ENCODE results near the gene CD40LG. TPM values are rescaled to one million over a fixed set of nuclear protein-coding genes. Genes with fewer than 3 reads are reported as not detected.

The CD40LG gene
- polyA plus RNA-seq, 4 donors: 0.34 to 0.97 (median 0.45) TPM; not detected in 1

DNA sequence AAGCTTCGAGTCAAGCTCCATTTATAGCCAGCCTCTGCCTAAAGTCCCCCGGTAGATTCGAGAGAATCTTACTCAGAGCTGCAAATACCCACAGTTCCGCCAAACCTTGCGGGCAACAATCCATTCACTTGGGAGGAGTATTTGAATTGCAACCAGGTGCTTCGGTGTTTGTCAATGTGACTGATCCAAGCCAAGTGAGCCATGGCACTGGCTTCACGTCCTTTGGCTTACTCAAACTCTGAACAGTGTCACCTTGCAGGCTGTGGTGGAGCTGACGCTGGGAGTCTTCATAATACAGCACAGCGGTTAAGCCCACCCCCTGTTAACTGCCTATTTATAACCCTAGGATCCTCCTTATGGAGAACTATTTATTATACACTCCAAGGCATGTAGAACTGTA lies 11.2 kb downstream of the CD40LG start:
- 82 to 91% (median 88%) methylated on average over 9 of the region's 9 CpGs for WGBS, 3 donors
- FAIRE-seq: no peak

DNA sequence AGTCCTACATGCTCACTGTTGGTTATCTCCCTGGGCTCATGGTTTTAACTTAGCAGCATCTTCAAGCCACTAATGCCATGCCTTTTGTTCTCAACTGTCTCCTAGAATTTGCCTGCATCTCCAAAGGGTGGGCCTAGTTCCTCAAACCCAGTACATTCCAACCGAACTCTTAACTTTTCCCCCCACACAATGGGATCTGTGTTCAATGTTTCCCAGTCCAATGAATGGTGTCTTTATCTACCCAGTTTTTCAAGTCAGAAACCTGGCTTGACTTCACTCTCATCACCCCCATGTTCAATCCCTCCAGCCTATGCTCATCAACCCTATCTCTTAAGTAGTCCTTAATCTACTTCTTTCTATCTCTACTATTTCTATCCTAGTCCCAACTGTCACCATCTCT lies 12.9 kb downstream of the CD40LG start:
- no peak overlapping the region for H3K4me3 ChIP-seq (ENCODE audit: low read depth in 1 of 3, low read length in 3 of 3)
- H3K4me1 ChIP-seq (ENCODE audit: control insufficient read depth in 3 of 3, insufficient read depth in 2 of 3, low read depth in 1 of 3, low read length in 2 of 3): no peaks in the 10 kb centered on the region
- H3K9me3 ChIP-seq (ENCODE audit: control insufficient read depth in 2 of 2, insufficient read depth in 1 of 2, low read depth in 1 of 2, low read length in 1 of 2): no peaks in the 10 kb centered on the region
- DNase-seq: no peak
- WGBS, 3 donors: 67 to 91% (median 70%) methylated on average over 1 of the region's 1 CpG
- H3K27me3 ChIP-seq (ENCODE audit: control insufficient read depth in 3 of 3, insufficient read depth in 3 of 3, low read length in 3 of 3): no peaks in the 10 kb centered on the region
- H3K27ac ChIP-seq (ENCODE audit: low read depth in 1 of 3, low read length in 2 of 3): no peak overlapping the region
- no peaks in the 10 kb centered on the region for H3K36me3 ChIP-seq (ENCODE audit: control insufficient read depth in 3 of 3, insufficient read depth in 2 of 3, low read depth in 1 of 3, low read length in 3 of 3)
- FAIRE-seq: no peak

More for the DNA sequence above, 11.2 kb downstream of the CD40LG start:
- H3K4me3 ChIP-seq (ENCODE audit: low read depth in 1 of 3, low read length in 3 of 3): no peak overlapping the region
- DNase-seq: no peak
- no peaks in the 10 kb centered on the region for H3K9me3 ChIP-seq (ENCODE audit: control insufficient read depth in 2 of 2, insufficient read depth in 1 of 2, low read depth in 1 of 2, low read length in 1 of 2)
- no peak overlapping the region for H3K27ac ChIP-seq (ENCODE audit: low read depth in 1 of 3, low read length in 2 of 3)
- H3K4me1 ChIP-seq (ENCODE audit: control insufficient read depth in 3 of 3, insufficient read depth in 2 of 3, low read depth in 1 of 3, low read length in 2 of 3): no peaks in the 10 kb centered on the region
- H3K27me3 ChIP-seq (ENCODE audit: control insufficient read depth in 3 of 3, insufficient read depth in 3 of 3, low read length in 3 of 3): no peaks in the 10 kb centered on the region
- no peaks in the 10 kb centered on the region for H3K36me3 ChIP-seq (ENCODE audit: control insufficient read depth in 3 of 3, insufficient read depth in 2 of 3, low read depth in 1 of 3, low read length in 3 of 3)

DNA sequence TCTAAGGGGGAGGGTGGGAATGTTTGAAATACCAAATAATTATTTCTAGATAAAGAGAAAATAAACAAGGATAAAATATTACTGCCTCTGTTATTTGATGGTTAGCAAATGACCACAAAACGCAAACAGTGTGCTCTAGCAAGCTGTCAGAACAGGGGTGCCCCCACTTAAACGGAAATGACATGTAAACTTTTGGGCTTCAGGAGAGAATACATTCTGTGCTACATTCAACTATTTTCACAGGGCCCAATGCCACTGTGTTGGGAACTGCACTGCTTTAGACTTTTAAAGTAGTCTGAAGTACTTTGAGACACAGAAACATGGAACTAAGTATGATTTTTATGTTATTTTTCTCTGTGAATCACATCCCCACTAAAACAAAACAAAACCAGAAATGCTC lies 14.1 kb downstream of the CD40LG start:
- Histone ChIP-seq H3K9me3 (ENCODE audit: control insufficient read depth in 2 of 2, insufficient read depth in 1 of 2, low read depth in 1 of 2, low read length in 1 of 2) (no peaks in the 10 kb centered on the region), H3K27ac (ENCODE audit: low read depth in 1 of 3, low read length in 2 of 3) (no peak overlapping the region), H3K4me1 (ENCODE audit: control insufficient read depth in 3 of 3, insufficient read depth in 2 of 3, low read depth in 1 of 3, low read length in 2 of 3) (no peaks in the 10 kb centered on the region), H3K36me3 (ENCODE audit: control insufficient read depth in 3 of 3, insufficient read depth in 2 of 3, low read depth in 1 of 3, low read length in 3 of 3) (no peaks in the 10 kb centered on the region), H3K27me3 (ENCODE audit: control insufficient read depth in 3 of 3, insufficient read depth in 3 of 3, low read length in 3 of 3) (no peaks in the 10 kb centered on the region), H3K4me3 (ENCODE audit: low read depth in 1 of 3, low read length in 3 of 3) (no peak overlapping the region)
- peak in 1 of 2 donors; percentile 43 for DNase-seq
- FAIRE-seq: no peak
- WGBS, 3 donors: 36 to 65% (median 49%) methylated on average over 2 of the region's 2 CpGs

DNA sequence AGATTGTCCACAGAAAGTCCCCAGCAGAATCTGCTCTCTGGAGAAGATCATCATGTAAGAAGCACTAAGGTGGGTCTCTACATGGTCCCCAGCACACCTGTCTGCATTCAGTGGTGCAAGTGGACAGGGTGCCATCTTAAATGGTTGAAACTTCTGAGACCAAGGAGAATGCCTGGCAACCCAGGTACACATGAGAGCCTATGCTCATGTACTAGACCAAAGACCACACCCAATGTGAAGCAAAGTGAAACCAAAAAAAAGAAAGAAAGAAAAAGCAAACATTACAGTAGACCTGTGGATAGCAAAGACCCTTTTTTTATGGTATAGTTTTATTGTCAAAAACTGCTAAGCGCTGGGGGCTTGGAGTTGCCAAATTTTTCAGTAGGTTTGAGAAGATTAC lies 15.0 kb downstream of the CD40LG start:
- Histone ChIP-seq H3K4me3 (ENCODE audit: low read depth in 1 of 3, low read length in 3 of 3) (no peak overlapping the region), H3K27ac (ENCODE audit: low read depth in 1 of 3, low read length in 2 of 3) (peak overlapping the region in 1 of 3 donors; percentile 65), H3K36me3 (ENCODE audit: control insufficient read depth in 3 of 3, insufficient read depth in 2 of 3, low read depth in 1 of 3, low read length in 3 of 3) (no peaks in the 10 kb centered on the region), H3K9me3 (ENCODE audit: control insufficient read depth in 2 of 2, insufficient read depth in 1 of 2, low read depth in 1 of 2, low read length in 1 of 2) (no peaks in the 10 kb centered on the region), H3K4me1 (ENCODE audit: control insufficient read depth in 3 of 3, insufficient read depth in 2 of 3, low read depth in 1 of 3, low read length in 2 of 3) (no peaks in the 10 kb centered on the region), H3K27me3 (ENCODE audit: control insufficient read depth in 3 of 3, insufficient read depth in 3 of 3, low read length in 3 of 3) (no peaks in the 10 kb centered on the region)
- WGBS, 3 donors: 75 to 100% (median 85%) methylated on average over 1 of the region's 1 CpG
- FAIRE-seq: no peak
- DNase-seq: no peak

DNA sequence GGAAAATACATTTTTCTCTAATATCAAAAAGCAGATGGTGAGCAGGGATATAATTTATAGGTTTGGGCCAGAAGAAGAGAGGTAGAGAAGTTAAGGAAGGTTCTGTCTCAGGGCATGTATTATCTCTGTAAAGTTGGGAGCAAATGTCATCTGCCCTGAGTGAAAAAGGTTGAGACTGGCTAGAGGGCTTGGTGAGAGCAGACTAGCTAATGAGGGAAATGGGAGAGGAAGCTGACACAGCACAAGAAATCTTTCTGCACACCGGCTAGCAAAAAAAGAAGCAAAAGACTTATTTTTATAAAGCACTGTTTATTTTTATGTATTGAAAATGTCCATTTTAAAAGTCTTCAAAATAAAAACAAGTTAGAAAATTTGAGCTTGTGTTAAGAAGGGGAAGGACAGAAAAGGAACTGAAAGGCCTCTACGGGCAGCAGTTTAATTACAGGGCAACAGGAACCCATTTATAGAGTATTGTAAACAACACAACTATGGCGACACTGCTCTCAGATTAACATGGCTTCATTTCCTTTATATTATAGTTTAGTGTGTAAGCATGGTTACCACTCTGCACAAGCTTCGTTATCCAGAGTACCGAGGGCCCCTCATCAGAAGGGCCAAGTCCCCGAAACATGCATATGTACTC lies 17.4 kb downstream of the CD40LG start:
- Histone ChIP-seq H3K27me3 (ENCODE audit: control insufficient read depth in 3 of 3, insufficient read depth in 3 of 3, low read length in 3 of 3) (no peaks in the 10 kb centered on the region), H3K4me3 (ENCODE audit: low read depth in 1 of 3, low read length in 3 of 3) (no peak overlapping the region), H3K27ac (ENCODE audit: low read depth in 1 of 3, low read length in 2 of 3) (peak overlapping the region in 1 of 3 donors; percentile 31), H3K36me3 (ENCODE audit: control insufficient read depth in 3 of 3, insufficient read depth in 2 of 3, low read depth in 1 of 3, low read length in 3 of 3) (no peaks in the 10 kb centered on the region), H3K9me3 (ENCODE audit: control insufficient read depth in 2 of 2, insufficient read depth in 1 of 2, low read depth in 1 of 2, low read length in 1 of 2) (no peaks in the 10 kb centered on the region), H3K4me1 (ENCODE audit: control insufficient read depth in 3 of 3, insufficient read depth in 2 of 3, low read depth in 1 of 3, low read length in 2 of 3) (no peaks in the 10 kb centered on the region)
- FAIRE-seq: no peak
- no peak for DNase-seq
- 74 to 79% (median 76%) methylated on average over 6 of the region's 6 CpGs for WGBS, 3 donors

DNA sequence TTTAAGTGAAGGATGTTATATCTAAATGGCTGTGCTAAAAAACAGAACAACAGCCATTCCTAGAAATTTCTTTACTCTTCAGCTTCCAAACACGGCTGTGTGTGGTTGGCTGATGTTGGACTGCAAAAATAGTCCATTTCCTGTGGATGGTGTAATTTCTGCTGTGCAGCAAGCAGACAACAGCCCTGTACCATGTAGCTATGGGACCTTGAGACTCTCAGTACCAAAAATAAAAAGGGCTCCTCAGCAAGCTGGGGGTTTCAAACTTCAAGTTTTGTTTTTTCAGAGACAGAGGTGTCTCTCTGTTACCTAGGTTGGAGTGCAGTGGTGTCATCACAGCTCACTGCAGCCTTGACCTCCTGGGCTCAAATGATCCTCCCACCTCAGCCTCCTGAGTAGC lies 18.1 kb downstream of the CD40LG start:
- Histone ChIP-seq H3K9me3 (ENCODE audit: control insufficient read depth in 2 of 2, insufficient read depth in 1 of 2, low read depth in 1 of 2, low read length in 1 of 2) (no peaks in the 10 kb centered on the region), H3K36me3 (ENCODE audit: control insufficient read depth in 3 of 3, insufficient read depth in 2 of 3, low read depth in 1 of 3, low read length in 3 of 3) (no peaks in the 10 kb centered on the region), H3K27ac (ENCODE audit: low read depth in 1 of 3, low read length in 2 of 3) (peak overlapping the region in 1 of 3 donors; percentile 38), H3K4me1 (ENCODE audit: control insufficient read depth in 3 of 3, insufficient read depth in 2 of 3, low read depth in 1 of 3, low read length in 2 of 3) (no peaks in the 10 kb centered on the region), H3K4me3 (ENCODE audit: low read depth in 1 of 3, low read length in 3 of 3) (no peak overlapping the region), H3K27me3 (ENCODE audit: control insufficient read depth in 3 of 3, insufficient read depth in 3 of 3, low read length in 3 of 3) (no peaks in the 10 kb centered on the region)
- FAIRE-seq (no peak), DNase-seq (no peak)
- 45 to 65% (median 59%) methylated on average over 1 of the region's 1 CpG for WGBS, 3 donors

DNA sequence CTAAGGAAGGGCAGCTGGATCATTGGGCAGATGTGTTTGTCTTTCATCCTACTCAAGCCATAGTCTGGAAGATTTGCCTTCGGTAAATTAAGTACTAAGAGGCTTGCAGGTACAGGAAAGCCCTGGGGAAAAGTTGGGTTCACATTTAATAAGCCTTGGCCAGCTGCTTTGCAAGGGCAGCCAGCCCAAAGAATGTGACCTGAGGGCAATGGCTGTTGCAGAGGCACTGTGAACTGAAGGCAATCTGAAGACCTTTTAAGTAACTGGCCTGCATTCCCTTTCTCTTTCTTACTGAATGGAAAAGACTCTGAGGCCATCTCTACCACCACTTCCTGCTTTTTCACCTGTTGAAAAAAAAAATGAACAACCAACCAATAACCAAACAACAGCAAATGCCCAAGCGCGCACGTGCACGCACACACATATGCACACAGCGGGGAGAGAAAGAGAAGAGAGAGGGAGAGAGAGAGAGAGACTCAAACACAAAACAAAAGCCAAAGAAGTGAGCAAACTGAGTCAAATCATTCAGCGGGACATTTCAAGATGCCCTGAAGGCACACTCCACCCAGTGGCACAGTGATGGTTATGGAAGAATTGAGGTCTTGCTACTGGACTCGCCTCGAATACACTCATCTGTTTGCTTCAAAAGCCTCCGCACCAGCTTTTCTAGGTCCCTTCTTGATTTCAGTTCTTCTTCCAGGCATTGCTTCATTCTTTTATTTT lies 19.6 kb downstream of the CD40LG start:
- no peak for FAIRE-seq
- 82 to 91% (median 87%) methylated on average over 10 of the region's 10 CpGs for WGBS, 3 donors
- Histone ChIP-seq H3K9me3 (ENCODE audit: control insufficient read depth in 2 of 2, insufficient read depth in 1 of 2, low read depth in 1 of 2, low read length in 1 of 2) (no peaks in the 10 kb centered on the region), H3K4me3 (ENCODE audit: low read depth in 1 of 3, low read length in 3 of 3) (no peak overlapping the region), H3K27me3 (ENCODE audit: control insufficient read depth in 3 of 3, insufficient read depth in 3 of 3, low read length in 3 of 3) (no peaks in the 10 kb centered on the region), H3K27ac (ENCODE audit: low read depth in 1 of 3, low read length in 2 of 3) (no peak overlapping the region), H3K36me3 (ENCODE audit: control insufficient read depth in 3 of 3, insufficient read depth in 2 of 3, low read depth in 1 of 3, low read length in 3 of 3) (no peaks in the 10 kb centered on the region), H3K4me1 (ENCODE audit: control insufficient read depth in 3 of 3, insufficient read depth in 2 of 3, low read depth in 1 of 3, low read length in 2 of 3) (no peaks in the 10 kb centered on the region)
- DNase-seq: no peak

DNA sequence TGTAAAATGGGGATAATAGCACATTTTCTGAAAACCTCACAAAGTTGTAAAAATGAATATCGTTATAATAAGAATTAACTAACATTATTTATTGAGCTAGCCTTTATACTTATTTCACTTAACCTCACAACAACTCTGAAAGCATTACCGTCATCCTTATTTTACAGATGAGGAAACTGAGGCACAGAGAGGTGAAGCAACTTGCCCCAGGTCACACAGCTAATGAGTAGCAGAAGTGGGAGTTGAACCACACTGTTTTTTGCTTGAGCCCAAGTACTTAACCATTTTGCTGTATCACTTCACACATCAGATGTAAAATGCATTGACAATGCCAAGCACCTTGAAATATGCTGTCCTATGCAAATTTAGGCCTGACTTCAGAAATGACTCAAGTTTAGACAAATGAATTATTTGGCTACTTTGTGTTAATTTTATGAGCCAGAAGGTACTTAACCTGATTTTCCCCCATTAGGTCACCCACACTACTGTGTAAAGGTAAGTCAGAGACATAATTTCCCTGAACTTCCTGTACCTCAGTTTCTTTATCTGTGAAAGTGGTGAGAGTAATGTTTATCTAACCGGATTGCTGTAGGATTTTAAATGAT lies 23.1 kb downstream of the CD40LG start:
- Histone ChIP-seq H3K4me1 (ENCODE audit: control insufficient read depth in 3 of 3, insufficient read depth in 2 of 3, low read depth in 1 of 3, low read length in 2 of 3) (no peaks in the 10 kb centered on the region), H3K9me3 (ENCODE audit: control insufficient read depth in 2 of 2, insufficient read depth in 1 of 2, low read depth in 1 of 2, low read length in 1 of 2) (no peaks in the 10 kb centered on the region), H3K4me3 (ENCODE audit: low read depth in 1 of 3, low read length in 3 of 3) (no peak overlapping the region), H3K27me3 (ENCODE audit: control insufficient read depth in 3 of 3, insufficient read depth in 3 of 3, low read length in 3 of 3) (no peaks in the 10 kb centered on the region), H3K27ac (ENCODE audit: low read depth in 1 of 3, low read length in 2 of 3) (no peak overlapping the region), H3K36me3 (ENCODE audit: control insufficient read depth in 3 of 3, insufficient read depth in 2 of 3, low read depth in 1 of 3, low read length in 3 of 3) (no peaks in the 10 kb centered on the region)
- FAIRE-seq: no peak
- WGBS, 3 donors: 69 to 85% (median 83%) methylated on average over 3 of the region's 3 CpGs
- DNase-seq: no peak

Data from small intestine (tissue), 7 donors.